Stimulated activated naive B cell treated with anti-CD40 and anti-IgM and Interleukin-4, amounts not matched to agents 10 μg/mL and 1 μg/mL and 100 μg/mL, for 72 hours (primary cell): ENCODE data around the gene THAP4.

Source experiments
- ATAC-seq, 2 donors: fragments of 150-1000 bp; cut with Tn5 transposase; replicated peaks; 2 replicates each; pipeline ENCODE4 v1.10.0; 2021; ENCODE audit warnings: moderate library complexity in 1 of 2
- DNase-seq: peaks from one replicate; pipeline ENCODE4 v3.0.0; 2021
- H3K27ac Mint-ChIP-seq: one replicate; pipeline ENCODE4 v1.8.0; 2022; ENCODE audit warnings: mild to moderate bottlenecking, mixed read lengths
- H3K27me3 Mint-ChIP-seq, 2 donors: one replicate each; pipeline ENCODE4 v1.8.0; 2022; ENCODE audit warnings: mixed read lengths in 2 of 2
- H3K36me3 Mint-ChIP-seq, 2 donors: one replicate each; pipeline ENCODE4 v1.8.0; 2022; ENCODE audit warnings: mixed read lengths in 2 of 2, mild to moderate bottlenecking in 1 of 2
- H3K4me1 Mint-ChIP-seq, 2 donors: one replicate each; pipeline ENCODE4 v1.8.0; 2022; ENCODE audit warnings: mixed read lengths in 2 of 2, mild to moderate bottlenecking in 1 of 2
- H3K4me3 Mint-ChIP-seq, 2 donors: one replicate each; pipeline ENCODE4 v1.8.0; 2022; ENCODE audit warnings: mild to moderate bottlenecking in 2 of 2, mixed read lengths in 2 of 2, moderate library complexity in 1 of 2
- H3K9me3 Mint-ChIP-seq, 2 donors: one replicate each; pipeline ENCODE4 v1.8.0; 2022; ENCODE audit warnings: mixed read lengths in 2 of 2, mild to moderate bottlenecking in 1 of 2

THAP4 gene

DNA sequence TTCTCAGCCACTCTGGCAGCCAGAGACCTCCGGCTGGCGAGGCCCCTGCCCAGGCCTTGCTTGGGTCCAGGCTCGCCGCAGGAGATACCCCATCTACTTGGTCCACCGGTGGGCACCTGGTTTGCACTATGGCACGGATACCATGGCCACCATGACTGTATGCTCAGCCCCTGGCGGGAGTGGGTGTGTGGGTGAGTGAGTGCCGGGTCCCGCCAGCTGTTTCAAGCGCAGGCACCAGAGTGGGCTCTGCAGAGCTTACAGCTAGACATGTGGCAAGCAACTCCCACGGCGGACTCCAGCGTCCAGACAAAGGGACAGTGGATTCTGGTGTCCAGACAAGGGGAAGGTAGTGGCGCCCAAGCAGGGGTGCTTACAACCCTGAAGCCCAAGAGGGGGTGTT is 2.0 kb upstream of the THAP4 start:
- Mint-ChIP-seq H3K4me3 (peak overlapping the region; percentile 95 to 96), H3K36me3 (peaks cover 11 to 31% of the 10 kb centered on the region in 2 donors), H3K27ac (peak overlapping the region; percentile 92), H3K27me3 (no peaks in the 10 kb centered on the region), H3K9me3 (peaks cover 0 to 4% of the 10 kb centered on the region in 2 donors), H3K4me1 (peaks cover 33 to 70% of the 10 kb centered on the region in 2 donors)
- DNase-seq (no peak), ATAC-seq (no peak)

DNA sequence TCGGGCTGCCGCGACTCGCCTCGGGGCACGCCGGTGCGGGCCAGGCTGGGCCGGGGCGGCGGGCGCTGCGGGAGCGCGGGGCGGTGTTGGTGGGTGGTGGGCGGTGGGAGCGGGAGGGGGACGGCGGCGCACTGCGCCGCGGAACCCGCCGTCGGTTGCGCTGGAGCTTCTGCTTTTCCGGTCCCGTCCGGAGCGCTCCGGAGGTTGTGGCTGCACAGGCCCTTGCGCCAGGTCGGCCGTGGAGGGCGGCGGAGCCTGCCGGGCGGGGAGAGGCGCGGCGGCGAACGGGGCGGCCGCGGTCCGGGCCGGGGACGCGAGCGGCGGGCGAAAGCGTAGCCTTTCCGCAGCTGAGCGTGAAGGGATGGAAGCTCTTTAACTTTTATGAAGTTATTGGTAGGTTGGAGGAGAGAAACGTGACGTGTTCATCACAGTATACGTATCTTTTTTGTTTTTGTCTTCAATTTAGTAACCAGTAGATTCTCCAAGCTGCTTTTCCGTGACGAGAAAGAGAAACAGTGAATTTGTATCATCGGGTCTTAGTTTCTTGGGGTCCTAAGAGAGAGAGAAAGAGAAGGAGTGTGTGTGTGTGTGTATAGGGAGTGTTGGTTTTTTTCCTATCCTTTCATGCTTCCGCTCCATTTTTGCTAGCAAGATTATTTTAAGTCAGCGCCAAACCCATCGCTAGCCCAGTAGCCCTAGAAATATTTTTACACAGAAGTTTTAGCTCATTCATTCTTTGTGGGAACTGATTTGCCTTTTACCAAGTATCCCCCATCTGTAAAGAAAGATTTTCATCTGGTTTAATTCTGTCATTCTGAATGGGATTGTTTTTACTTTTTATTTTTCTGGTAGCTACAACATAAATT is 1.1 kb upstream of the THAP4 start:
- ATAC-seq (peak; percentile 44 to 48), DNase-seq (no peak)
- Mint-ChIP-seq H3K27me3 (no peaks in the 10 kb centered on the region), H3K4me3 (peak overlapping the region; percentile 95 to 96), H3K4me1 (peaks cover 32 to 68% of the 10 kb centered on the region in 2 donors), H3K36me3 (peaks cover 12 to 39% of the 10 kb centered on the region in 2 donors), H3K9me3 (peaks cover 0 to 4% of the 10 kb centered on the region in 2 donors), H3K27ac (peak overlapping the region; percentile 98)

DNA sequence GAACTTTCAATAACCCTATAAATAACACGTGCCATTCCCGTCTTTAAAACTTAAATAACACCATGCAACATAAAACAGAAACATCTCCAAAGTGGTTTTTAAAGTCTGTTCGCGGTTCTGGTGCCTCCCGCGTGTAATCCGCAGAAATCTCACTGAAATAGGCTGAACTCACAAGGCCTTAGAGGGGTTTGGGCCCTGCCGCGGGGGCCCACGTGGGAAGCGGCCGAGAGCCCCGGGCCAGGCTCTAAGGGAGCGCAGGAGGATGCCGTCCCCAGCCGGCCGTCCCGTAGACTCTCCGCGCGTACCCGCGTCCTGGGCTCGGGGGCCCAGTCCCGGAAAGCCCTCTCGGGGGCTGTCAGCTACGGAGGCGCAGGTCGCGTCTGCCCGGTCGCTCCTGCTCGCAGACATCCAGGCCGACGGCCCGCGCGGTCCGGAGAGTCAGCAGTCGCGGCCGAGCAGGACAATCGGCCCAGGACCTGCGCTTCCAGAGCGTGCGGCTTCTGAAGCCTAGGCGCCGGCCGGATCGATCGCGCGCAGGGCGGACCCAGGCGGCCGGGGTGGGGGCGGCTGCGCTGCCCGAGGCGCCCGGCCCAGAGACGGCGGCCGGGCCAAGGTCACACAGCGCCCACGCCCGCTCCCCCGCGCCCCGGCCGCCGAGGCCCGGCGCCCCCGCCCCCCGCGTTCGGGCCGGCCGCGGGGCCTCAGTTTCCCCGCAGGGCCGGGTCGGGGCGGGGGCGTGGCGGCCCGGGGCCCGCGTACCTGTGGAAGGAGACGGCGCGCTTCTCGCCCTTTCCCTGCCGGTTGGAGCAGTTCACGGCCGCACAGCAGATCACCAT is 558 bp downstream of the THAP4 start:
- H3K36me3 Mint-ChIP-seq, result peaks cover 19 to 40% of the 10 kb centered on the region in 2 donors
- DNase-seq (peak; percentile 20), ATAC-seq (peak; percentile 55 to 59)
- peaks cover 0 to 4% of the 10 kb centered on the region in 2 donors for H3K9me3 Mint-ChIP-seq
- H3K4me3 Mint-ChIP-seq, result peak overlapping the region; percentile 80 to 83
- H3K4me1 Mint-ChIP-seq, result peaks cover 27 to 61% of the 10 kb centered on the region in 2 donors
- peak overlapping the region; percentile 89 for H3K27ac Mint-ChIP-seq
- no peaks in the 10 kb centered on the region for H3K27me3 Mint-ChIP-seq

DNA sequence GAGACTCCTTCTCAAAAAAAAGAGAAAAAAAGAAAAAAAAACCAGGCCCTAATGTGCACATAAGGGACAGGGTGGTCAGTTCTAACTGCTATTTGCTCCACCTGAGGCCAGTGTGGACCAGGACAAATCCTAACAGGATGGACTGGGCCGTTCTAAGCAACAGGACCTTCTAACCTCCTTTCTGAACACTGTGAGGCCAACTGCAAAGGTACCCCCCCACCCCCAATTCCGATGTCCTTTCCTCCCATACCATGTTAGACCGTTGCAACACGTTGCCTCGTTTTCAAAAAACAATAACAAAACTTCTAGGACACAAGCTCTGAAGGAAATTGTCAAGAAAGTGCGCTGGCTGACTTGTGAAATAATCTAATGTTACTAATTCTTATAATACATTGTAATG is 1.2 kb downstream of the THAP4 start:
- Mint-ChIP-seq H3K4me3 (peak overlapping the region; percentile 80 to 83), H3K4me1 (peaks cover 22 to 55% of the 10 kb centered on the region in 2 donors), H3K36me3 (peaks cover 19 to 36% of the 10 kb centered on the region in 2 donors), H3K27me3 (no peaks in the 10 kb centered on the region), H3K27ac (peak overlapping the region; percentile 89), H3K9me3 (peaks cover 0 to 4% of the 10 kb centered on the region in 2 donors)
- ATAC-seq (no peak), DNase-seq (no peak)

DNA sequence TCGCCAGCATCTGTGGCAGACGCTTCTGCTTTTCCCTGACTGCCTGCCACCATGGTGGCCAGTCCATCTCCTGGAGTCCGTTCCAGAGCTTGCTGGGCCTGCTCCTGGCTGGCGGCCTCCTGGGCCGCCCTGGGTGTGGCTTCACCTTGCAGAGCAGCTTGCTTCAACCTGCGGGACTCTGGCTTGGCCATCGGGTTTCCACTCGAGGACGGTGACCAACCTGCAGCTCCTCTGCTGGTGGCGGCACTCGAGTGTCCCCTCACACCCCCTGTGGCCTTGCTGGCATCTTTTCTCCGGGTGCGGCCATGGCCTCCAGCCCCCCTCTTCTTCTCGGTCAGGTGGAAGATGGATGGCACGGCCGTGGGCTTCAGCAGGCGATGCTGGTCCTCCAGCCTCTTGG is 3.4 kb downstream of the THAP4 start:
- Mint-ChIP-seq H3K27me3 (no peaks in the 10 kb centered on the region), H3K9me3 (no peaks in the 10 kb centered on the region), H3K36me3 (peaks cover 11 to 26% of the 10 kb centered on the region in 2 donors), H3K27ac (no peak overlapping the region), H3K4me3 (no peak overlapping the region), H3K4me1 (peaks cover 12 to 43% of the 10 kb centered on the region in 2 donors)
- ATAC-seq (no peak), DNase-seq (no peak)

DNA sequence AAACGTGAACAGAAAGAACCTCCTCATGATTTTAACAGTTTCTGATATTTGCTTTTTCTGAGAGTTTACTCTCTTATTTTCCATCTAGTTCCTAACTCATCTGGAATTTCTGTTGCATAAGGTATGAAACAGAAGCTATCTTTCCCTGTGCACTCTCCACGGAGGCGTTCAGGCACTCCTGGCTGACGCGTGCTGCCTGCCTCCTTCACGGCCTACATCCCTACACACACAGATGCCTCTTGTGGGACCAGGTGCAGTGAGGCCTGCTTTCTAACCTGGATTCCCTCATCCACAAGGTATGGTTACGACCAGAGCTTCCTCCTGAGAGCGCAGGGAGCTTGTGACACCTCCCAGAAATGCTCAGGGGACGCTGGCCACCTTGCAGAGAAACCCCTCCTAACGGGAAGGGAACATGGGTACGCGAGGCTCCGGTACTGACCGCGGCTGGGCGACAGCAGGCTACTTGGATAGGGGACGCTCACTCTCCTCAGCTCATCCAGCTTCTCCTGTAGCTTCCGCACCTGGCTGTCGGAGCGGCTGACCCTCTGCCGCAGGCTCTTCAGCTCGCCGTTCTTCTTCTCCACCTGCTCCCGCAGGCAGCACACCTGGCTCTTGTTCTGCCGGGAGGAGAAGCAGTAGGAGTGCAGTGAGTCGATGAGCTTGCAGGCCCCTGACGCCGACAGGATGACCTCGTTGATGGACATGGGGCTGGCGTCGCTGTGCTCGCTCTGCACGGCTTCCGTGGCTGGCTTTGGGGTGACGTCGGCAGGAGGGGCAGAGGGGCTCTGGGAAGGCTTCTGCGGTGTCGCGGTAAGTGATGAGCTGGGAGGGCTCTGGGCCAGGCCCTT is 4.3 kb downstream of the THAP4 start:
- Mint-ChIP-seq H3K4me1 (peaks cover 13 to 44% of the 10 kb centered on the region in 2 donors), H3K27ac (no peak overlapping the region), H3K9me3 (no peaks in the 10 kb centered on the region), H3K27me3 (no peaks in the 10 kb centered on the region), H3K4me3 (no peak overlapping the region), H3K36me3 (peaks cover 20 to 35% of the 10 kb centered on the region in 2 donors)
- no peak for ATAC-seq
- DNase-seq, result no peak

DNA sequence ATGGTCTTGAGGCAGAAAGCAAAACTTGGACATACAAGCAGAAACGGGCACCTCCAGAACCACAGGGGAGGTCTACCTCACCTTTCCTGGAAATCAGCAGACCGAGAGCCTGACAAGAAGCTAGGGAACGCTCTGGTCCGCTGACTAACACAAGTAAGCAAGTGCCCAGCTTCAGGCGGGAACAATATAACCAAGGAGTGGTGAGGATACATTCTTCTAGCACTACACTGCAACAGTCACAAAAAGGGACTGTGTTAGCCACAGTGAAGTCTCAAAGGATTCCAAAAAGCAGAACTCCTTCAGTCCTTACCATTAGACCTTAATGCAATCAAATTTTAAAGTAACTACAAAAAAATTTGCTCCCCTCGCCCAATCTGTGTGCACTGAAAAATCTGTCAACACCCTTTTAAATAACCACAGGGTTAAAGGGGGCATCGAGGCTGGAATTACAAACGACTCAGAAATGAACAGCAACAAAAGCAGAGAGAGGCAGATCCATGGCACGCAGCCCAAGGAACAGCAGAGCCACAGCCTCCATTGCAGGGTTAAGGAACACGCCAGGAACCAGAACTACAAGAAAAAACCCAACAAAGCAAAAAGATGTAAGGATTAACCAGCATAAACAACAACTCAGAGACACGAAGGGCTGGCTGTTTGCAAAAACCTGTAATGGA is 7.1 kb downstream of the THAP4 start:
- Mint-ChIP-seq H3K4me1 (peaks cover 11 to 30% of the 10 kb centered on the region in 2 donors), H3K9me3 (no peaks in the 10 kb centered on the region), H3K36me3 (peaks cover 23 to 44% of the 10 kb centered on the region in 2 donors), H3K4me3 (no peak overlapping the region), H3K27me3 (no peaks in the 10 kb centered on the region), H3K27ac (peak overlapping the region; percentile 47)
- ATAC-seq (no peak), DNase-seq (no peak)

DNA sequence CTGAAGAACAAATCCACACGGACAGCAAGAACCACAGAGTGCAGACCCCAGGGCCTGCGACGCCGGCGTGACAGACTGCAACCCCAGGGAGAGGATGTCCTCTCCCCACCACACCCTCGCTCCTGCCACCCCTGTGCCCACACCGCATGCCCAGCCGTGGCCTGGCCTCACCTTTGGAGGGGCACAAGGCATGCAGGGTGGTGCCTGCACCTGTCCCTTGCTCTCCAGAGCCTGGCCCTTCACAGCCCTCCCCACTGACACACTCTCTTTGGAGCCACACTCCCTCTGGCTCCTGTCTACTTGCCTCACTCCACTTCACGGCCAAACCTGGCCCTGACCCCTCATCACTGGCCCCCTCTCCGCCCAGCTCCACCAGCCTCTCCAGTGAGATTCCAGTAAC is 9.3 kb downstream of the THAP4 start:
- H3K27ac Mint-ChIP-seq, result no peak overlapping the region
- no peaks in the 10 kb centered on the region for H3K9me3 Mint-ChIP-seq
- no peak for ATAC-seq

DNA sequence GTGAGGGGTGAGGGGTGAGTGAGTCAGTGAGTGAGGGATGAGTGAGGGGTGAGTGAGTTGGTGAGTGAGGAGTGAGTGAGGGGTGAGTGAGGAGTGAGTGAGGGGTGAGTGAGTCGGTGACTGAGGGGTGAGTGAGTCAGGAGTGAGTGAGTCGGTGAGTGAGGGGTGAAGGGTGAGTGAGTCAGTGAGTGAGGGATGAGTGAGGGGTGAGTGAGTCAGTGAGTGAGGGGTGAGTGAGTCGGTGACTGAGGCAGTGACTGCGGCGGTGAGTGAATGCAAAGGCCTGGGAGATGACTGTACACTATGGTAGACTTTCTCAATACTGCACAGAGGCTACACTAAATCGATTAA is 16.6 kb downstream of the THAP4 start:
- Mint-ChIP-seq H3K27ac (peak overlapping the region; percentile 65), H3K36me3 (peaks cover 30 to 51% of the 10 kb centered on the region in 2 donors), H3K4me3 (no peak overlapping the region), H3K9me3 (peaks cover 10 to 19% of the 10 kb centered on the region in 2 donors), H3K4me1 (peaks cover 29 to 33% of the 10 kb centered on the region in 2 donors), H3K27me3 (no peaks in the 10 kb centered on the region)
- ATAC-seq (peak in 1 of 2 donors; percentile 26), DNase-seq (no peak)

More for the DNA sequence above, 9.3 kb downstream of the THAP4 start:
- Mint-ChIP-seq H3K36me3 (peaks cover 18 to 30% of the 10 kb centered on the region in 2 donors), H3K27me3 (no peaks in the 10 kb centered on the region), H3K4me1 (peaks cover 11 to 21% of the 10 kb centered on the region in 2 donors), H3K4me3 (no peak overlapping the region)
- DNase-seq, result no peak

DNA sequence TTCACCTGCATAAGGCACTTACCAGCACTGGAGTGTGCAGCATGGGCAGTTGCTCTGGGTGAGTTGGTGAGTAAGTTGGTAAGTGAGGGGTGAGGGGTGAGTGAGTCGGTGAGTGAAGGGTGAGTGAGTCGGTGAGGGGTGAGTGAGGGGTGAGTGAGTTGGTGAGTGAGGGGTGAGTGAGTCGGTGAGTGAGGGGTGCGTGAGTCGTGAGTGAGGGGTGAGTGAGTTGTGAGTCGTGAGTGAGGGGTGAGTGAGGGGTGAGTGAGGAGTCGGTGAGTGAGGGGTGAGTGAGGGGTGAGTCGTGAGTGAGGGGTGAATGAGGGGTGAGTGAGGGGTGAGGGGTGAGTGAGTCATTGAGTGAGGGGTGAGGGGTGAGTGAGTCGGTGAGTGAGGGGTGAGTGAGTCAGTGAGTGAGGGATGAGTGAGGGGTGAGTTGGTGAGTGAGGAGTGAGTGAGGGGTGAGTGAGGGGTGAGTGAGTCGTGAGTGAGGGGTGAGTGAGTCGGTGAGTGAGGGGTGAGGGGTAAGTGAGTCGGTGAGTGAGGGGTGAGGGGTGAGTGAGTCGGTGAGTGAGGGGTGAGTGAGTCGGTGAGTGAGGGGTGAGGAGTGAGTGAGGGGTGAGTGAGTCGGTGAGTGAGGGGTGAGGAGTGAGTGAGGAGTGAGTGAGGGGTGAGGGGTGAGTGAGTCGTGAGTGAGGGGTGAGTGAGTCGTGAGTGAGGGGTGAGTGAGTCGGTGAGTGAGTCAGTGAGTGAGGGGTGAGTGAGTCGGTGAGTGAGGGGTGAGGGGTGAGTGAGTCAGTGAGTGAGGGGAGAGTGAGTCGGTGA is 17.1 kb downstream of the THAP4 start:
- H3K4me3 Mint-ChIP-seq, result no peak overlapping the region
- DNase-seq, result no peak
- H3K9me3 Mint-ChIP-seq, result peaks cover 10 to 19% of the 10 kb centered on the region in 2 donors
- no peaks in the 10 kb centered on the region for H3K27me3 Mint-ChIP-seq
- H3K4me1 Mint-ChIP-seq, result peaks cover 29 to 33% of the 10 kb centered on the region in 2 donors
- peak overlapping the region; percentile 60 for H3K27ac Mint-ChIP-seq
- ATAC-seq, result no peak
- H3K36me3 Mint-ChIP-seq, result peaks cover 30 to 48% of the 10 kb centered on the region in 2 donors

DNA sequence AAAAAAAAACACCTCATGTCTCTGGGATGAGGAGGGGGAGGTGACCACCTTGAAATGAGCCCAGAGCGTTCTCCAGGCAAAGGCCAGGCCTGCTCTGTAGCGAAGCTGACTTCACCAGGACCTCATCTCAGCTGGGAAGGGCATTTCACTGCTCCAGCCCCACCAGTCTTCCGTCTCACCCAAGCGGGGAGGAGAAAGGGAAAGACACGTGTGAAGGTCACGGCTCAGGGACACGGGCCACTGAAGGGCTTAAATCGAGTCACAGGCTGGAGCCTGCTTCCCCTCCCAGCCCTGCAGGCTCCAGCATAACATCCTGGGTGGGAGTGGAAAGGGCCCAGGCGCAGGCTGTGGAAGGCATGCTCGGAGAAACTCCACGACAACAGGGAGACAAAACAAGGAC is 18.1 kb downstream of the THAP4 start:
- no peak overlapping the region for H3K4me3 Mint-ChIP-seq
- DNase-seq, result no peak
- peaks cover 29 to 33% of the 10 kb centered on the region in 2 donors for H3K4me1 Mint-ChIP-seq
- ATAC-seq, result no peak
- peaks cover 10 to 19% of the 10 kb centered on the region in 2 donors for H3K9me3 Mint-ChIP-seq
- peaks cover 30 to 48% of the 10 kb centered on the region in 2 donors for H3K36me3 Mint-ChIP-seq
- no peaks in the 10 kb centered on the region for H3K27me3 Mint-ChIP-seq
- H3K27ac Mint-ChIP-seq, result no peak overlapping the region

DNA sequence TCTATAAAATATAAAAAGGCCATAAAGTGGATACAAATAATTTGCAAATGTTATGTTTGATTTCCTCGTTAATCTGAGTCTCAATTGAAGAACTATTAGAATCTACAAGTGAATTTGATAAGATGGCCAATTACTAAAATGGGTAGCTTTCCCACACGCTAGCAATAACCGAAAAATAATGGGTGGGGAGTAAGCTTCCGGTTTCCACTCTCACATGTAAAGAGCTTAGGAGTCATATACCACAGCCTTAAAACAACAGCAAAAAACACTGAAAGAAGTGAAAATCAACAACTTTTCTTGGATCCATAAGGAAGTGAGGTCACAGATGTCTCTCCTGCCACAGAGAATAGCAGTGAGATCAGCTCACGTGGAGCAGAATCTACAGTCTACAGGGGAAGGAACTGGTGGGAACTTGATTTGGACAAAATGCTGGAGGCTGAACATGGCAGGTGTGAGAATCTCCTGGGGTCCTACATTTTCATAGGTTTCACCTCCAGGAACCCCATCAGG is 18.6 kb downstream of the THAP4 start:
- DNase-seq, result no peak
- ATAC-seq, result no peak
- Mint-ChIP-seq H3K4me3 (no peak overlapping the region), H3K27me3 (no peaks in the 10 kb centered on the region), H3K27ac (no peak overlapping the region), H3K9me3 (peaks cover 10 to 19% of the 10 kb centered on the region in 2 donors), H3K4me1 (peaks cover 29 to 33% of the 10 kb centered on the region in 2 donors), H3K36me3 (peaks cover 30 to 49% of the 10 kb centered on the region in 2 donors)
